ENCODE results near the gene ENPP1. TPM values are rescaled to one million over a fixed set of nuclear protein-coding genes. Genes with fewer than 3 reads are reported as not detected.
"Not testable (repeated sequence)": the region's sequence is repeated elsewhere in the genome, so short reads cannot be mapped to it uniquely, and the experiment has no call there.

ENPP1 gene
- total RNA-seq, 1 experiment from 2014 or later: 13.3 TPM

DNA sequence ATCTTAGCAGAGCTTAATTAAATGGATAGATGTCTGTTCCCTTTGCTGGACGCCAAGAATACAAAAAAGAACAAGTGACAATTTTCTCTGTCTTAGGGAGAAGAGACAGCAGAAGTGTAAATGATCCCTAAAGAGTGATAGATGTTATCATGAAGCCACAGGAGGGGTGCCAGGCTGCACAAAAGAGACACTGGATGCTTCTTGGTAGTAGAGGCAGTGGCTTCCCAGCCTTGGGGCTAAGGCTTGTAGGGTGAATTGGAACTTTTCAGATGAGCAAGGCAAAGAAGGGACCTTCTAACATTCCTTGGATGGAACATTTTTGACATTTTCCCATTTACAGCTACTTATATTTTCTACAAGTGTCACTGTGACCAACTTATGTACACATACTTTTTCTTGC, 85.4 kb downstream of the ENPP1 start:
- in situ Hi-C loops (cut with HindIII; ENCODE audit: low pct_unique_long_range_greater_than_20kb, low sequenced_read_pairs): no loop called here
- DNase-seq (ENCODE audit: low read depth, low spot score): no peak

DNA sequence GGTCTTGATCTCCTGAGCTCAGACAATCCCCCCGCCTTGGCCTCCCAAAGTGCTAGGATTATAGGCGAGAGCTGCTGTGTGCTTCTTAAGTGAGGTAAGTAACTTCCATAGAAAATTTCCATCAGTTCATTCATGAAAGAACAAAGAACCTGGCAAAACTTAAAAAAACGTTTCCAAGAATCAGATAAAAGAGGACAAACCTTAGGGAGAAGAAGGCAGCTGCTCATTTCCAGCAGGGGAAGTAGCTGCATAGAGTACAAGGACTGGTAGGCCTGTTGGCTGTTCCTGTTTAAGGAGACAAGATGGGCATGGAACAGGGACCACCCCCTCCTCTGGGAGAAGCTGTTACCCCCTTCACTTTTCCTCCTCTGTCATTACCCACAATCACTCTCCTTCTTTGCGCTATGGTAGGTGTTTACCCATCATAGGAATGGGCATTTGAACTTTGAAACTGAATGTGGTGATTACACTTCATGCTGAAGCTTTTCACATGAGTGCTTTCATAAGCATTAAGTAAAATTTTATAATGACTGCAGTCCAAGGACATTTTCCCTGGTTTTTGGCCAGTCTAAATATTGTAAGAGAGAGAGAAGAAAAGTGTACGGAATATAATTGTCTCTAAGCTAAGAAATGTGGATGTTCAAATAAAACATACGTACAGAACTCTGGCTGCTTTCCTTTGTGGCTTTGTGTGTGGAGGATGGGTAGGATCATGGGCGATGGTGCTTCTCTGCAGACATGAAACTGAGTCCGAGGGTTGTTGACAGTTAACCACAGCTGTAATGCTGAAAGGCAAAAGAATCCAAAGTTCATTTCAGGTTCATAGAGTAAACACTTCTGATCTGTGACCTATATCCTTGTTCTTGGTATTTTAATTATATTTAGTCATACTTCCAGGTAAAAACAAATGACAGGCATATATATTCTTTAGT, 86.9 kb downstream of the ENPP1 start:
- in situ Hi-C loops (cut with HindIII; ENCODE audit: low pct_unique_long_range_greater_than_20kb, low sequenced_read_pairs): no loop called here
- no peak for DNase-seq (ENCODE audit: low read depth, low spot score)

- DNase-seq (ENCODE audit: low read depth, low spot score): no peak
- in situ Hi-C loops (cut with HindIII; ENCODE audit: low pct_unique_long_range_greater_than_20kb, low sequenced_read_pairs): no loop called here
Observed at GRCh38 chr6:131897050-131897435, 89.2 kb downstream of the ENPP1 start.

DNA sequence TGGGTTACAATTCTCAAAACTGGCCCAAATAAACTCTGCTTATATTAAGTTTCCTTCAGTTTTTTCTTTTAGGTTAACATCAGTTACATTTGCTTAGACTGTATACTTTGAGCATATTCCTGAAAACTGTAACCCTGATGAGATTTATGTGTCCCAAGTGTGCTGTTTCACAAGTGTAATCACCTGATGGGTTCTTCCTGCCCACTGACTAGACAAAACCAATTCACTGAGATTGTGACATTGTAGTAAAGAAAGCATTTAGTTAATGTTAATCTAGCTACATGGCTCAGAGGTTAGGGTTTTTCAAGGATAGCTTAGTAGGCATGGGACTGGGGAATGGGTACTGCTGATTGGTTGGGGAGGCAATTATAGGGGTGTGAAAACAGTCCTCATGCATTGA, 89.8 kb downstream of the ENPP1 start:
- DNase-seq (ENCODE audit: low read depth, low spot score): no peak
- in situ Hi-C loops (cut with HindIII; ENCODE audit: low pct_unique_long_range_greater_than_20kb, low sequenced_read_pairs): no loop called here

DNA sequence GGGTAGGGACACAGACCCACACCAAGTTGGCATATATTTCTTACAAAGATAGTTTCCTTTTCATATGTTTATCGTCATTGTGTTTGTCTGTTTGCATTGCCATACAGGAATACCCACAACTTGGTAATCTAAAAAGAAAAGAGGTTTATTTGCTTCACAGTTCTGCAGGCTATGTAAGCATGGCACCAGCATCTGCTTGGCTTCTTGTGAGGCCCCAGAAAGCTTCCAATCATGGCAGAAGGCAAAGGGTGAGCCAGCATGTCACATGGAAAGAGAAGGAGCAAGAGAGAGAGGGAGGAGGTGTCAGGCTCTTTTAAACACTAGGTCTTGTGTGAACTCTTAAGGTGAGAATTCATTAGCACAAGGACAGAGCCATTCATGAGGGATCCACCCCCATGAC, 90.9 kb downstream of the ENPP1 start:
- in situ Hi-C loops (cut with HindIII; ENCODE audit: low pct_unique_long_range_greater_than_20kb, low sequenced_read_pairs): no loop called here
- no peak for DNase-seq (ENCODE audit: low read depth, low spot score)

GRCh38 chr6:131900231-131900630, 92.4 kb downstream of the ENPP1 start:
- DNase-seq (ENCODE audit: low read depth, low spot score): no peak
- in situ Hi-C loops (cut with HindIII; ENCODE audit: low pct_unique_long_range_greater_than_20kb, low sequenced_read_pairs): no loop called here

DNA sequence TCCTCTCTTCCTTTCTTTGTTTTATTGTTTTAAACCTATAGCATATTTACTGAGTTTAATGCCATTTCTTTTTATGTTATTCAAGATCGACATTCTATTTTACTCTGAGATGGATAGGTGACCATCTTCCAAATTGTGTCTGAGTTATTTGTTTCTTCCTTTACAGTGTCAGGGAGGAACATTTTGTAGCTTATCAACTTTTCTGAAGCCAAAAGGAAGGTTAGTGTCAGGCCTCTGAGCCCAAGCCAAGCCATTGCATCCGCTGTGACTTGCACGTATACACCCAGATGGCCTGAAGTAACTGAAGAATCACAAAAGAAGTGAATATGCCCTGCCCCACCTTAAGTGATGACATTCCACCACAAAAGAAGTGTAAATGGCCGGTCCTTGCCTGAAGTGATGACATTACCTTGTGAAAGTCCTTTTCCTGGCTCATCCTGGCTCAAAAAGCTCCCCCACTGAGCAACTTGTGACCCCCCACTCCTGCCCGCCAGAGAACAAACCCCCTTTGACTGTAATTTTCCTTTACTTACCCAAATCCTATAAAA, 93.6 kb downstream of the ENPP1 start:
- in situ Hi-C loops (cut with HindIII; ENCODE audit: low pct_unique_long_range_greater_than_20kb, low sequenced_read_pairs): not testable (repeated sequence)

GRCh38 chr6:131903734-131904133, 95.9 kb downstream of the ENPP1 start:
- DNase-seq (ENCODE audit: low read depth, low spot score); in situ Hi-C loops (cut with HindIII; ENCODE audit: low pct_unique_long_range_greater_than_20kb, low sequenced_read_pairs): not testable (repeated sequence)

More for the DNA sequence above, 93.6 kb downstream of the ENPP1 start:
- DNase-seq (ENCODE audit: low read depth, low spot score): not testable (repeated sequence)

- DNase-seq (ENCODE audit: low read depth, low spot score); in situ Hi-C loops (cut with HindIII; ENCODE audit: low pct_unique_long_range_greater_than_20kb, low sequenced_read_pairs): not testable (repeated sequence)
Observed at GRCh38 chr6:131908787-131909186, 101.0 kb downstream of the ENPP1 start.

DNA sequence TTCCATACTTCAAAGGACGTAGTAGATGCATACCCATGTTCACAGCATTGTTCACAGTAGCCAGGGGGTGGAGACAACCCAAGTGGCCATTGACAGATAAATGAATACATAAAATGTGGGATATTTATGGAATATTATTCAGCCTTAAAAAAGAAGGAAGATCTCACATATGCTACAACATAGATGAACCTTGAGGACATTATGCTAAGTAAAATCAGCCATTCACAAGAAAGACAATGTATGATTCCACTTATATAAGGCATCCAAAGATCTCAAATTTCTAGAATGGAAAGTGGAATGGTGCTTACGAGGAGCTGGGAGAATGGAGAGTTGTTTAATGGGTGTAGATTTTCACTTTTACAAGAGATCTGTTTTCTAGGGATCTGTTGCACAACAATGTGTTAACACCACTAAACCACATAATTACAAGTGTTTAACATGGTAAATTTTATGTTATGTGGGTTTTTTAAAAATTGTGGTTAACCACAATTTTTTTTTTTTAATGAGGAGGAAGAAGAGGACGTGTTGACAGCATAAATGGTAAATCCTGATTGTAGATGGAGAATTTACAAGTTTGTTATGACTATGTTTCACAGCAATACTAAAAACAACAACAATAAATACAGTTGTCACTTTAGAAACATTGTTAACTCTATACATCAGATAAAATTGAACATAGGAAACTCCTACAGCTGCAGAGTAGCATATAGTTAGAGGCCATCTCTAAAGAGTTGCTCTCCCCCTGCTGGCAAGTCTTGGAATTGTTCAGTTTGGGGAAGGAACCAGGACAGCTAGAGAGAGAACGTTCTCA, 101.8 kb downstream of the ENPP1 start:
- in situ Hi-C loops (cut with HindIII; ENCODE audit: low pct_unique_long_range_greater_than_20kb, low sequenced_read_pairs): no loop called here
- peak; percentile 87 for DNase-seq (ENCODE audit: low read depth, low spot score)

DNA sequence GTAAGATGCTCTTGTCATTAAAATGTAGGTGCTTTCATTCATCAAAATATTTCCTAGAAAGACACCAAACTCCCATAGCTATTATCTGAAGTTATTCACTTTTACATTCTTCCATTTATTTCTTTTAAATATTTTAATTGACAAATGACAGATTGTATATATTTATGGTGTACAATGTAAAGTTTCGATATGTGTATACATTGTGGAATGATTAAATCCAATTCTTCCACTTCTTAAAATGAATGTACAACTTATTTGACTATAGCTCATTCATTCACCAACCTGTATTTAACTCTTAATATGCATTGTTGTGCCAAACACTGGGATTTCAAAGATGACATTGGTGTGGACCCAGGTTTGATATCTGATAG, 102.4 kb downstream of the ENPP1 start:
- DNase-seq (ENCODE audit: low read depth, low spot score): no peak
- in situ Hi-C loops (cut with HindIII; ENCODE audit: low pct_unique_long_range_greater_than_20kb, low sequenced_read_pairs): no loop called here

GRCh38 chr6:131910956-131911355, 103.1 kb downstream of the ENPP1 start:
- DNase-seq (ENCODE audit: low read depth, low spot score): no peak
- in situ Hi-C loops (cut with HindIII; ENCODE audit: low pct_unique_long_range_greater_than_20kb, low sequenced_read_pairs): no loop called here

- no peak for DNase-seq (ENCODE audit: low read depth, low spot score)
- in situ Hi-C loops (cut with HindIII; ENCODE audit: low pct_unique_long_range_greater_than_20kb, low sequenced_read_pairs): no loop called here
Observed at GRCh38 chr6:131911951-131912350, 104.1 kb downstream of the ENPP1 start.

DNA sequence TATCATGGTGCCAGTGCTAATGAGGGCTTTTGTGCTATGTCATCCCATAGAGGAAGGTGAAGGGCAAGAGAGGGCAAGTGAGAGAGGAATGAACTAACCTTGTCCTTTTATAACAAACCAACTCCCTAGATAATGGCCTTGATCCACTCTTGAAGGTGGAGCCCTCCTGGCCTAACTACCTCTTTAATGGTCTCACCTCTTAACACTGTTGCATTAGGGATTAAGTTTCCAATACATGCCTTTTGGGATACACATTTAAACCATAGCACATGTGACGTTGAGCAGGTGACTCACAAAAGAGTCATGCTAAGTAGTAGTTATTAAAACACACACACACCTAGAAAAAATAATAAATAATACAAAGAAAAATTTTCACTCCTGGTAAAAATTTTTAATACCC, 106.4 kb downstream of the ENPP1 start:
- in situ Hi-C loops (cut with HindIII; ENCODE audit: low pct_unique_long_range_greater_than_20kb, low sequenced_read_pairs): no loop called here
- DNase-seq (ENCODE audit: low read depth, low spot score): no peak

DNA sequence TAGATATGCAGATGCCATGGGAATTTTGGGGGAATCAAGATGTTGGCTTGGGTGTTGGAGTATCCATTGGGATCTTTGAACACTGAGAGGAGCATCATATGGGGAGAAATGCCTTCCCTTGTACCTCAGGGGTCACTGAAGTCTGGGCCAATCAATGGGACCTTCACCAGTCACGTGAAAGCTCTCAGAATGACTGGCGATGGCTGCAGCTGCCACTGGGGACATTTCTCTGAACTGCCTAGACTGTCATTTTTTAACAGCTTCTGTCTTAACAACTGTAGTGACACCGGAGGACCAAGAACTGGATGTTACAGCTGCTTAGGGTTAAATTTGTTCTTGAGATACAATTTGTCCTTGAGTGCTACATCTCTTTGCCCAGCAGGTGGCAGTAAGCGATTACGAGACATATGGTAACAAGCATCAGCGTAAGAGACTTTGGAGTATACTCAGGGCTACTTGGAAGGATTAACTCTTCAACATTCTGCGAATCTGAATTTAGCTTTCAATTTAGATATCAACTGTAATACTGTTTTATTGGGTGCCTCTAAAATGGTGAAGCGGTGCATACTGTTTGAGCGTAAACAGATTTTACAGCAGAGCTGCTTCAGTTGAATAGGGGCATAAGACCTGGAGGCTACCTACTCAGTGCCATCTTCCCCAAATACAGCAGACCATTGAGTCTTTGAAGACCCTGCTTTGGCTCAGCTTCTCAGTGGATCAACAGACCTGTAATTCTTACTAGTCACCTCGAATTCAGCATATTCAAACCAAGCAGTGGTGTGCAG, 107.3 kb downstream of the ENPP1 start:
- in situ Hi-C loops (cut with HindIII; ENCODE audit: low pct_unique_long_range_greater_than_20kb, low sequenced_read_pairs): no loop called here
- DNase-seq (ENCODE audit: low read depth, low spot score): peak; percentile 83

- DNase-seq (ENCODE audit: low read depth, low spot score); in situ Hi-C loops (cut with HindIII; ENCODE audit: low pct_unique_long_range_greater_than_20kb, low sequenced_read_pairs): not testable (repeated sequence)
Observed at GRCh38 chr6:131916091-131916796, 108.4 kb downstream of the ENPP1 start.

- no peak for DNase-seq (ENCODE audit: low read depth, low spot score)
- in situ Hi-C loops (cut with HindIII; ENCODE audit: low pct_unique_long_range_greater_than_20kb, low sequenced_read_pairs): no loop called here
Observed at GRCh38 chr6:131916847-131917246, 109.0 kb downstream of the ENPP1 start.

Data from SK-MEL-5 (cell line).